Activated naive CD4-positive, alpha-beta T cell treated with anti-CD3 and anti-CD28 coated beads, Interleukin-2, amount 10 ng/mL, durations not matched to agents 5 hours and 36 hours (primary cell): ENCODE data around the gene PHF12. TPM values are rescaled to one million over a fixed set of nuclear protein-coding genes. Genes with fewer than 3 reads are reported as not detected.

Source experiments
- microRNA-seq: library from miRNA; unstranded; fragments of <30 nt; microRNA quantifications from one replicate; pipeline ENCODE4 v1.2.0, GENCODE V29; 2022; ENCODE audit warnings: borderline microRNAs expressed, borderline replicate concordance
- total RNA-seq, 2 experiments: library from RNA; stranded (reverse); gene quantifications; one replicate each; pipeline ENCODE4 v1.2.3, GENCODE V29; 2021

PHF12 gene
- 10 to 100 TPM; 72.6 to 72.9 TPM for total RNA-seq

DNA sequence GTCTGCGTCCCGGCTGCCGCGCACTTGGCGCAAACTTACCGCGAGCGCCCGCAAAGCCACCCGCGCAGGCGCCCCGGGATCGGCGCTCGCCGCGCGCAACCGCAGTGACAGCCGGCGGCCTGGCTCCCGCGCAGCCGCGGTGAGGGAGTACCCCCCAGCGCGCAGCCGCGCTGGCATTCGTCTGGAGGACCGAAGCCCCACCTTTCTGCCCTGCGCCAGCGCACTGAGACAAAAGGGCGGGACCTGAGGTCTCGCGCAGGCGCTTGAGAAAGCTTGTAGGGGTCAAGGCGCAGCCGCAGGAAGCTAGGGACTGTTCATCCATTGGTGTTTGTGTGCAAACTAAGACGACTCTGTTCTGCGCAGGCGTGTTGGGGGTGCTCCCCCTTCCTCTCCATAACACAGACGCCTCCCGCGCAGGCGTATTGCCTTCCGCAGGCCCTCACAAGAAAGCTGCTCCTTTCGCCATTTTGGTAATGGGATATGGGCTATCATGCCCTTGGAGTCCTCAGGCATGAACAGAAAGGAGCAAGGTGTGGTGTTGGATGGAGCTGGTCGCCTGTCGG, at the start of gene PHF12:
Gene PHF12, minus strand, starts transcription at position 91 of the 563 bp plus-strand sequence. CDS start 558 bp downstream, outside the sequence.

DNA sequence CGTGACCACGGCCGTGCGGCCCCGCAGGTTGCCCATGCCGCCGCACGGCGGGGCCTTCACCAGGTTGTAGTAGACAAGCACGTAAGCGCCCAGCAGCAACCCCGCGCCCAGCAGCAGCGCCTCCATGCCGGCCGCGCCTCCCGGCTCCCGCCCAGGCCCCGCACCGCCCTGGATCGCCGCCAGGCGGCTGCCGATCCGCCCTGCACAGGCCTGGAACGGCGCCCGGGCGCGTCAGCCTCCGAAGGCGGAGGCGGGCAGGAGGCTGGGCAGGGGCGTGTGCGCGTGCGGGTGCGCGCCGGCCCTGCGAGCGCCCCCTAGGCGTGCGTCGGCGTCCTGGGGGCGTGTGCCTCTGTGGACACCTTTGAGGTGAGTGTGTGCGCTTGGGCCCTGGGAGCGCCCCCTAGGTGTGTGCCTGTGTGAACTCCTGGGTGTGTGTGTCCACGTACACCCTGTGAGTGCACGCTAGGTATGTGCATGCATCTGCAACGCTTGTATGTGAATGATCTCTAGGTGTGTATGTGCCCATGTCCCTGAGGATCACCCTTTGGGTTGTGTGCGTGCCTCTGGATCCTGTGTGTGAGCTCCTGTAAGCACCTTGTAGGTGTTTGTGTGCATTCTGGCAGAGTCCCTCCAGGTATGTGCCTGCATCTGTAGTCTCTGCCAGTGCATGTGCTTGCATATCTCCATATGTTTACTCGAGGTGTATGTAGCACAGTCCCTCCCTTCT, 48.3 kb downstream of the PHF12 start, which contains the start of gene DHRS13:
Gene DHRS13, minus strand, starts transcription at position 261 of the 727 bp plus-strand sequence. Its CDS starts 135 bp downstream, at position 126.

DNA sequence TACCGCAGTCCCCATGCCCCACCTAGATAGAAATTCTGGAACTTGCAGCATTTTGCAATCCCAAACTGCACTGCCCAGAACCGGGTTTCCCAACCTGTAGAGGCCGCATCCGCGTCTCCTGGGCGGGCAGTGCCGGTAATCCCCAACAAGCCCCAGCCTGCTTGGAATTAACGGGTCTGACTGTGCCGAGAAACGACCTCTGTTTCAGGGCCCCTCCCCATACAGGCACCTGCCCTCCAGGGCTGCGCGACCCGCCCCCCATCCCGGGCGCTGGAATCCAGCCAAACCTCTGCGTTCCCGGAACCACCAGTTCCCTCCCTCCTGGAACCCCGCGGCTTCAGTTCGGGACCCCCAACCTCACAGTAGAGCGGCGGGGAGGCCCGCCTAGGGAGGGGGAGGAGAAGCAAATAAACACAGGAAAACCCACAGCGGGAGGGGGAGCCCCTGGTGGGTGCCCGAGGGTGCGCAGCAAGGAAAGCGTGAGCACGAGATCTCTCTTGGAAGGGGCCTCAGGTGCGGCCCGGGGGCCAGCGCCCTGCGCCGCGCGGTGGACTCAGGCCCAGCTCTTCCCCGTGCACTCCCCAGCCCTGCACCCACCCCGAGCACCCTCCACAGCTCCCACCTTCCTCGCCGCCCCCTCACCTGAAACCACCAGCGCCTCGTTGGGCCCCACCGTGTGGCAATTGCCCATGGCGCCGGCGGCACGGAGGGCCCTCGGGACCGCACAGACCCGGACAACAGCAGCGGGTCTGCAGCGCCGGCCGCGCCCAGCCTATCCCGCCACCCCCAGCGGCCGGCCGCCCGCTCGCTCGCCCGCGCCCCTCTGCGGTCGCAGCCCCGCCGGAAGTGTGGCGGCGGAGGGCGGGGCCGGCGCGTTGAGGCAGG, 54.2 kb downstream of the PHF12 start, which contains the start of gene FLOT2:
Gene FLOT2, minus strand, starts transcription at position 850 of the 885 bp plus-strand sequence. Its CDS starts 159 bp downstream, at position 691.

Small RNA genes lying within 50 kb of the gene (microRNA-seq; reads per million reads assigned to microRNA genes)
- not detected for gene MIR451B

Other genes with a start within 250 kb of the PHF12 start
- gene PROCA1, start 239.6 kb downstream of the PHF12 start, total RNA-seq, result 1 to 10 TPM; 7.3 to 8.2 TPM
- 10 to 100 TPM in 1 of 2 experiments, 1 to 10 TPM in 1; 9.8 to 11.8 TPM for gene RAB34, start 233.7 kb downstream of the PHF12 start, total RNA-seq
- 1,000 to 10,000 TPM; 2,967 to 3,139 TPM for gene RPL23A, start 231.5 kb downstream of the PHF12 start, total RNA-seq
- 1 to 10 TPM; 1.3 to 2.2 TPM for gene TLCD1, start 225.3 kb downstream of the PHF12 start, total RNA-seq
- 1 to 10 TPM; 7.1 to 7.4 TPM for gene NEK8, start 222.7 kb downstream of the PHF12 start, total RNA-seq
- 10 to 100 TPM; 46.4 to 51.9 TPM for gene TRAF4, start 207.5 kb downstream of the PHF12 start, total RNA-seq
- 10 to 100 TPM; 16.8 to 18.7 TPM for gene FAM222B, start 108.7 kb downstream of the PHF12 start, total RNA-seq
- 10 to 100 TPM; 32.4 to 38.9 TPM for gene ERAL1, start 96.5 kb downstream of the PHF12 start, total RNA-seq
- gene FLOT2, start 53.8 kb downstream of the PHF12 start, total RNA-seq, result 100 to 1,000 TPM; 200 to 210 TPM
- 10 to 100 TPM; 29.7 to 30.2 TPM for gene DHRS13, start 48.4 kb downstream of the PHF12 start, total RNA-seq
- not detected for gene SEZ6, start 54.5 kb upstream of the PHF12 start, total RNA-seq
- gene PIPOX, start 91.6 kb upstream of the PHF12 start, total RNA-seq, result 1 to 10 TPM in 1 of 2 experiments, under 1 TPM in 1; 0.96 to 2.0 TPM
- gene MYO18A, start 228.9 kb upstream of the PHF12 start, total RNA-seq, result 100 to 1,000 TPM in 1 of 2 experiments, 10 to 100 TPM in 1; 90.6 to 108 TPM